Activated naive CD8-positive, alpha-beta T cell (primary cell): Measurements from ENCODE around the gene GNB5.
"Not testable (repeated sequence)": the region's sequence is repeated elsewhere in the genome, so short reads cannot be mapped to it uniquely, and the experiment has no call there.

Experiments used
- H3K27ac Mint-ChIP-seq: one replicate; pipeline ENCODE4 v1.8.0; 2021; ENCODE audit warnings: mixed read lengths
- H3K27me3 Mint-ChIP-seq: one replicate; pipeline ENCODE4 v1.8.0; 2021; ENCODE audit warnings: mixed read lengths
- H3K36me3 Mint-ChIP-seq: one replicate; pipeline ENCODE4 v1.8.0; 2021; ENCODE audit warnings: mixed read lengths
- H3K4me1 Mint-ChIP-seq: one replicate; pipeline ENCODE4 v1.8.0; 2021; ENCODE audit warnings: low read depth, mixed read lengths
- H3K4me3 Mint-ChIP-seq: one replicate; pipeline ENCODE4 v1.8.0; 2021; ENCODE audit warnings: mild to moderate bottlenecking, mixed read lengths
- H3K9me3 Mint-ChIP-seq: one replicate; pipeline ENCODE4 v1.8.0; 2021; ENCODE audit warnings: low read depth, mixed read lengths

GNB5 gene

DNA sequence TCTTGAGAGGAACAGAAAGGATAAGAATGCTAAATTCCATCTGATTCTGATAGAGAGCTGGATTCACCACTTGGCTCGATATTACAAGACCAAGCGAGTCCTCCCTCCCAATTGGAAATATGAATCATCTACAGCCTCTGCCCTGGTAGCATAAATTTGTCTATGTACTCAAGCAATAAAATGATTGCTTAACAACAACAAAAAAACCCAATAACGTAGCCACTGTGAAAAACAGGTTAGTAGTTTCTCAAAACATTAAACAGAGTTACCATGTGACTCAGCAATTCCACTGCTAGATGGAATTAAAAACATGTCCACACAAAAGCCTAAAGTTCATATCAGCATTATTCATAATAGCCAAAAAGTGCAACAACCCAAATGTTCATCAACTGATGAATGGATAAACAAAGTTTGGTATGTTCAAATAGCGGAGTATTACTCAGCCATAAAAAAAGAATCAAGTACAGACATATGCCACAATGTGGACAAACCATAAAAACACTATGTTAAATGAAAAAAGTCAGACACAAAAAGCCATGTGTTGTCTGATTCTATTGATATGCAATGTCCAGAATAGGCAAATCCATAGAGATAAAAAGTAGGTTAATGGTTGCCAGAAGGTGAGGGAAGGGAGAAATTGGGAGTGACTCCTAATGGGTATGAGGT lies 95.5 kb downstream of the GNB5 start:
- Mint-ChIP-seq H3K4me3 (no peak overlapping the region), H3K36me3 (no peaks in the 10 kb centered on the region), H3K9me3 (no peaks in the 10 kb centered on the region), H3K27ac (no peak overlapping the region), H3K4me1 (no peaks in the 10 kb centered on the region), H3K27me3 (no peaks in the 10 kb centered on the region)

- H3K36me3 Mint-ChIP-seq: peaks cover 2% of the 10 kb centered on the region
- no peaks in the 10 kb centered on the region for H3K27me3 Mint-ChIP-seq
- H3K4me1 Mint-ChIP-seq: no peaks in the 10 kb centered on the region
- H3K27ac Mint-ChIP-seq: no peak overlapping the region
- H3K4me3 Mint-ChIP-seq: no peak overlapping the region
- H3K9me3 Mint-ChIP-seq: no peaks in the 10 kb centered on the region
These were observed 96.2 kb downstream of the GNB5 start for GRCh38 chr15:52094811-52095584.

GRCh38 chr15:52093539-52094510 lies 97.4 kb downstream of the GNB5 start:
- Mint-ChIP-seq H3K4me1 (no peaks in the 10 kb centered on the region), H3K27ac (no peak overlapping the region), H3K36me3 (peaks cover 2% of the 10 kb centered on the region), H3K27me3 (no peaks in the 10 kb centered on the region), H3K4me3 (no peak overlapping the region), H3K9me3 (peaks cover 5% of the 10 kb centered on the region)

DNA sequence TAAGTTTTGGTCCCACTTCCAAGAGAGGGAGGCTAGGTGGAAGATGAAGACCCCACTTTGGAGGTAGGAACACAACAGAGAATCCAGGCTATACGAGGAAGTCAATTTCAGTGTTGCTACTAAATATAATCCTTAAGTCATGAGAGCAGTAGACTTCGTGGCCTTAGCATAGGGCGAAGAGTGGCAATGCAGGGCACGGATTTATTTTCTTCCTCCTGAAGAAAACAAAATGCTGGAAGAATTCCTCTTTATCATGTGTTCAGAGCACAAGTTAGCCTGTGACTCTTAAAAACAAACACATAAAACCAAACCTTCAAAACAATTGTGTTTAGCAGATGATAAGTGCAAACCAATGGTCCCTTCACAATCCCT lies 98.0 kb downstream of the GNB5 start:
- Mint-ChIP-seq H3K4me3 (no peak overlapping the region), H3K36me3 (peaks cover 2% of the 10 kb centered on the region), H3K4me1 (no peaks in the 10 kb centered on the region), H3K9me3 (peaks cover 5% of the 10 kb centered on the region), H3K27me3 (no peaks in the 10 kb centered on the region), H3K27ac (no peak overlapping the region)

DNA sequence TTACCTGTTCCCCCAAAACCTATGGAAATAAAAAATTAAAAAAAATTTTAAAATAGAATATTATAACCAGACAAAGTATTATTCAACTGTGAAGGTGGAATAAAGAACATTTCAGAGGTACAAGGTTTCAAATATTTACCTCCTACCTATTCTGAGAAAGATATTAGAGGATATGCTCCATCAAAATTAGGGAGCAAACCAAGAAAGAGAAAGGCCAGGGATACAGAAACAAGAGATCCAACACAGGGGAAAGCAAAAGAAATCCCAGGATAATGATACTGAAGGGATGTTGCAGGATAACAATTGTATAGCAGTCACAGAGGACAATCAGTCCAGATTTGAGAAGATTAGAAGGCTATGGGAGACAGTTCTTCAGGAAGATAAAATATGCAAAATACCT lies 101.0 kb downstream of the GNB5 start:
- no peaks in the 10 kb centered on the region for H3K27me3 Mint-ChIP-seq

GRCh38 chr15:52086011-52086786 lies 105.0 kb downstream of the GNB5 start:
- Mint-ChIP-seq H3K27ac (no peak overlapping the region), H3K27me3 (no peaks in the 10 kb centered on the region), H3K4me3 (no peak overlapping the region), H3K36me3 (peaks cover 2% of the 10 kb centered on the region), H3K4me1 (peaks cover 7% of the 10 kb centered on the region), H3K9me3 (peaks cover 5% of the 10 kb centered on the region)

More for the DNA sequence above, 101.0 kb downstream of the GNB5 start:
- H3K4me3 Mint-ChIP-seq: no peak overlapping the region
- H3K27ac Mint-ChIP-seq: no peak overlapping the region
- peaks cover 2% of the 10 kb centered on the region for H3K36me3 Mint-ChIP-seq
- H3K9me3 Mint-ChIP-seq: peaks cover 5% of the 10 kb centered on the region
- no peaks in the 10 kb centered on the region for H3K4me1 Mint-ChIP-seq

DNA sequence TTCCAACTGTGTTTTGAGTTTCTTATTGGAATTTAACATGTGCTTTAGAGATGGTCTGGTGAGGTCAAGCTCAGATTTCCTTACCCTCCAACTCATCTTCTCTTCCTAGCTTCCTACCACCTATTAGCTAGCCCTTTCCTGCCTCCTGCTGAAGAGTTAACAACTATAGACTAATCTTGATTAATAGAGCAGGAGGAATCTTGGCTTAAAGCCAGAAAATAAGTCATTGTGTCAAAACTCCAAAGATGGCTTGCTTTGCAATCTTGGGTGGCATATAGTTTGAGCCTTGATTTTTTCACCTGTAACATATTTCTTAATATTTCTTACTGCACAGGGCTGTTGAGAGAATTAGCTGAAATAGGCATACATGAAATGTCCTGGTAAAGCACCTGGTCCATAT lies 105.9 kb downstream of the GNB5 start:
- no peak overlapping the region for H3K27ac Mint-ChIP-seq
- H3K27me3 Mint-ChIP-seq: no peaks in the 10 kb centered on the region
- H3K4me1 Mint-ChIP-seq: peaks cover 7% of the 10 kb centered on the region
- peaks cover 1% of the 10 kb centered on the region for H3K36me3 Mint-ChIP-seq
- H3K4me3 Mint-ChIP-seq: no peak overlapping the region
- H3K9me3 Mint-ChIP-seq: peaks cover 5% of the 10 kb centered on the region

GRCh38 chr15:52083603-52084002 lies 107.6 kb downstream of the GNB5 start:
- Mint-ChIP-seq H3K4me3 (no peak overlapping the region), H3K27me3 (no peaks in the 10 kb centered on the region), H3K36me3 (no peaks in the 10 kb centered on the region), H3K27ac (no peak overlapping the region), H3K4me1 (peaks cover 9% of the 10 kb centered on the region), H3K9me3 (no peaks in the 10 kb centered on the region)

DNA sequence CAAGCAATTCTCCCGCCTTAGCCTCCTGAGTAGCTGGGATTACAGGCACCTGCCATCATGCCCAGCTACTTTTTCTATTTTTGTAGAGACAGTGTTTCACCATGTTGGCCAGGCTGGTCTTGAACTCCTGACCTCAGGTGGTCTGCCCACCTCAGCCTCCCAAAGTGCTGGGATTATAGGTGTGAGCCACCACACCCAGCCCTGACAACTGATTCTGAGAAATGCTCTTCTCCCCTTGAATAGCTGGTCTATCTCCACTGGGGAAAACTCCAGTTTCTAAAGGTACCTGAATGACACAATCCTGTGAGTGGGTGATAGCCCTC lies 108.2 kb downstream of the GNB5 start:
- not testable (repeated sequence) for H3K4me1 Mint-ChIP-seq, H3K9me3 Mint-ChIP-seq, H3K36me3 Mint-ChIP-seq, H3K4me3 Mint-ChIP-seq, H3K27me3 Mint-ChIP-seq, H3K27ac Mint-ChIP-seq

GRCh38 chr15:52082197-52083036 lies 108.8 kb downstream of the GNB5 start:
- Mint-ChIP-seq H3K4me1 (peaks cover 9% of the 10 kb centered on the region), H3K27me3 (no peaks in the 10 kb centered on the region), H3K36me3 (no peaks in the 10 kb centered on the region), H3K27ac (no peak overlapping the region), H3K4me3 (no peak overlapping the region), H3K9me3 (no peaks in the 10 kb centered on the region)

DNA sequence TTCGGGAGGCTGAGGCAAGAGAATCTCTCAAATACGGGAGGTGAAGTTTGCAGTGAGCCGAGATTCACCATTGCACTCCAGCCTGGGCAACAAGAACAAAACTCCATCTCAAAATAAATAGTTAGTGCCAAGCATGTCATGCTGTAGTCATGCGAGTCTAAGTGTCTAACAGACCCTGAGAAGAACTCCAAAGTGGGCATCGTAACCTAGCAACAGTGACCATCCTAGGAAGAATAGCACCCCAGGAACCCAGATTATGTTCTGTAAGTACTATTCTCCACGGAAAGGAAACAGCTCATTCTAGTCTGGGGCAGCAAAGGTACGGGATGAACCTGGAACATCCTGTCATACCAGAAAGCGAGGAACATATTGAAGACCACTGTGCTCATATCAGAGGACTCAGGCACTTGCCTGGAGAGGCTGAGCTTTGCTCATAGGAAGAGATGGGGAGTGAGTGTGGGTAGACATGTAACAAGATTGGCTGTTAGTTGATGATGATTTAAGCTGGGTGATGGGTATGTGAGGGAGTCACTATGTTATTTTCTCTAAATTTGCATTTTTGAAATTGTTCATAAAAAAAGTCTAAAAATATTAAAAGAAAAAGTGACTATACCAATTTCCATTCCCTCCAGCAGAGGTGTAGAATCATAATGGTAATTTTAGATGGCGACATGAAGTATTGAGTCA lies 110.3 kb downstream of the GNB5 start:
- Mint-ChIP-seq H3K27ac (no peak overlapping the region), H3K27me3 (no peaks in the 10 kb centered on the region), H3K9me3 (no peaks in the 10 kb centered on the region), H3K4me3 (no peak overlapping the region), H3K4me1 (peaks cover 9% of the 10 kb centered on the region), H3K36me3 (no peaks in the 10 kb centered on the region)

- no peaks in the 10 kb centered on the region for H3K27me3 Mint-ChIP-seq
- H3K27ac Mint-ChIP-seq: no peak overlapping the region
- H3K9me3 Mint-ChIP-seq: no peaks in the 10 kb centered on the region
These were observed 111.2 kb downstream of the GNB5 start for GRCh38 chr15:52080031-52080430.

GRCh38 chr15:52078876-52079700 lies 112.1 kb downstream of the GNB5 start:
- no peaks in the 10 kb centered on the region for H3K9me3 Mint-ChIP-seq
- H3K4me3 Mint-ChIP-seq: no peak overlapping the region
- no peaks in the 10 kb centered on the region for H3K27me3 Mint-ChIP-seq
- H3K36me3 Mint-ChIP-seq: no peaks in the 10 kb centered on the region
- H3K4me1 Mint-ChIP-seq: peaks cover 9% of the 10 kb centered on the region
- no peak overlapping the region for H3K27ac Mint-ChIP-seq

More at GRCh38 chr15:52080031-52080430, 111.2 kb downstream of the GNB5 start:
- Mint-ChIP-seq H3K4me1 (peaks cover 9% of the 10 kb centered on the region), H3K36me3 (no peaks in the 10 kb centered on the region), H3K4me3 (no peak overlapping the region)
